Astrocyte (in vitro differentiated cells and primary cell): ENCODE data around the gene UNKL. TPM values are rescaled to one million over a fixed set of nuclear protein-coding genes. Genes with fewer than 3 reads are reported as not detected.

Source experiments
- DNase-seq: peaks from one replicate; pipeline ENCODE4 v3.0.0-alpha.2; 2010; ENCODE audit warnings: low read depth
- FAIRE-seq: peaks from 2 replicates; lab custom pipeline; 2011; peaks lifted over from hg19 to GRCh38; lab: Jason Lieb, UNC
- H2AFZ ChIP-seq: 2 replicates; pipeline ENCODE4 v1.6.0; 2012; ENCODE audit warnings: low read depth, low read length, inconsistent platforms
- H3K27ac ChIP-seq: 2 replicates; pipeline ENCODE4 v1.5.1; 2011; ENCODE audit warnings: low read depth, low read length, inconsistent platforms
- H3K27me3 ChIP-seq: 2 replicates; pipeline ENCODE4 v1.6.0; 2011; ENCODE audit warnings: low read length, inconsistent platforms; ENCODE audit not compliant: insufficient read depth
- H3K36me3 ChIP-seq: 2 replicates; pipeline ENCODE4 v1.5.1; 2011; ENCODE audit warnings: low read length, inconsistent platforms; ENCODE audit not compliant: insufficient read depth
- H3K4me1 ChIP-seq: 2 replicates; pipeline ENCODE4 v1.5.1; 2011; ENCODE audit warnings: low read length, inconsistent platforms; ENCODE audit not compliant: insufficient read depth
- H3K4me2 ChIP-seq: 2 replicates; pipeline ENCODE4 v1.6.0; 2012; ENCODE audit warnings: low read length, inconsistent platforms
- H3K4me3 ChIP-seq: 2 replicates; pipeline ENCODE4 v1.5.1; 2011; ENCODE audit warnings: low read depth, mild to moderate bottlenecking, low read length, inconsistent platforms; ENCODE audit not compliant: insufficient read depth
- H3K79me2 ChIP-seq: 2 replicates; pipeline ENCODE4 v1.6.0; 2012; ENCODE audit warnings: mild to moderate bottlenecking, low read length, inconsistent platforms; ENCODE audit not compliant: insufficient read depth
- H3K9ac ChIP-seq: 2 replicates; pipeline ENCODE4 v1.6.0; 2012; ENCODE audit warnings: mild to moderate bottlenecking, low read length, inconsistent platforms
- H3K9me3 ChIP-seq: 2 replicates; pipeline ENCODE4 v1.5.1; 2012; ENCODE audit warnings: low read depth, mild to moderate bottlenecking, low read length, inconsistent platforms; ENCODE audit not compliant: insufficient read depth
- H4K20me1 ChIP-seq: 2 replicates; pipeline ENCODE4 v1.6.0; 2012; ENCODE audit warnings: low read length, inconsistent platforms; ENCODE audit not compliant: insufficient read depth
- H3K27ac Mint-ChIP-seq: one replicate; pipeline ENCODE4 v1.8.0; 2021; ENCODE audit warnings: mild to moderate bottlenecking, mixed read lengths; ENCODE audit not compliant: unreplicated experiment
- H3K27me3 Mint-ChIP-seq: one replicate; pipeline ENCODE4 v1.8.0; 2021; ENCODE audit warnings: low read depth, mixed read lengths; ENCODE audit not compliant: unreplicated experiment
- H3K36me3 Mint-ChIP-seq: one replicate; pipeline ENCODE4 v1.8.0; 2021; ENCODE audit warnings: low read depth, mixed read lengths; ENCODE audit not compliant: unreplicated experiment
- H3K4me1 Mint-ChIP-seq: one replicate; pipeline ENCODE4 v1.8.0; 2021; ENCODE audit warnings: low read depth, mixed read lengths; ENCODE audit not compliant: unreplicated experiment
- H3K4me3 Mint-ChIP-seq: one replicate; pipeline ENCODE4 v1.8.0; 2021; ENCODE audit warnings: mild to moderate bottlenecking, moderate library complexity, mixed read lengths; ENCODE audit not compliant: unreplicated experiment
- H3K9me3 Mint-ChIP-seq: one replicate; pipeline ENCODE4 v1.8.0; 2021; ENCODE audit warnings: mild to moderate bottlenecking, mixed read lengths; ENCODE audit not compliant: unreplicated experiment
- CTCF ChIP-seq: IDR thresholded peaks from 2 replicates; pipeline ENCODE4 v1.5.1; 2011; ENCODE audit warnings: low read depth, mild to moderate bottlenecking, inconsistent platforms, low read length, moderate library complexity; ENCODE audit not compliant: insufficient read depth
- EZH2 ChIP-seq: IDR thresholded peaks from 2 replicates; pipeline ENCODE4 v1.6.1; 2012; ENCODE audit warnings: mild to moderate bottlenecking, low read length, inconsistent platforms; ENCODE audit not compliant: insufficient read depth
- total RNA-seq: library from RNA; stranded (reverse); gene quantifications from 2 replicates; pipeline ENCODE4 v1.2.1, GENCODE V29; 2021

Gene UNKL
- total RNA-seq, 1 donor from 2014 or later: 10.7 TPM

DNA sequence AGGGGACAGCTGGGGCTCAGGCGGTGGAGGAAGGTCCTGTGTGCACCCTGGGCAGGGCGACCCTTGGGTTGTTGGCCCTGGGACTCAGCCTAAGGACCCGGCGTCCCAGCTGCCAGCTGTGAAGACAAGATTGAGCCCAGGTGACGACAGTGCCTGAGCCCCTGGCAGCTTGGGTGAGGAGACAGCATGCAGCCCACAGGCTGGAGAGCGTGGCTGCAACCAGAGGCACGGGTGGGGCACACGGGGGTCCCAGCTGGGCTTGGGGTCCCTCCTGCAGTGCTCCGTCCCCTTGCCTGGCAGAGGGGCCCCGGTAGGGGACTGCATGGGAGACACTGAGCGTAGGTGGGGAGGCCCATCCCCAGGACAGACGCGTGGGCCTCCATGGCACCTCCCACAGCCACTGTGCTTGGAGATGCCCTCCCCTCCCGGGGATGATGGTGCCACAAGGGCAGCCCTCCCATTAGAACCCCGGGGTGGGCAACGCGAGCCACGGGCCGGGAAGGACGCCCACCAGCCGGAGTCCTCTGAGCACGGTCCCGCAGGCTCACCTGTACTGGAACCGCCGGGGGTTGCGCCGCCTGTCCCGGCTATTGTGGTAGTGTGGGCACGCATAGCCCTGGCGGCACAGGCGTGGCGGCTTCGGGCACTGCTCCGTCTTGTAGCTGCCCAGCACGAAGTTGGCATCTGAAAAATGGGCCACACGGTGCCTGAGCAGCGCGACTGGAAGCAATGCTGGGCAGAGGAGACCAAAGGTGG, 15.5 kb downstream of the UNKL start:
- no peak overlapping the region for H3K4me3 Mint-ChIP-seq
- no peaks in the 10 kb centered on the region for H3K27me3 Mint-ChIP-seq
- DNase-seq (no peak), FAIRE-seq (no peak)
- Histone ChIP-seq H3K36me3 (no peaks in the 10 kb centered on the region), H4K20me1 (peaks cover 8% of the 10 kb centered on the region), H3K9me3 (no peaks in the 10 kb centered on the region), H3K4me2 (no peak overlapping the region), H3K79me2 (no peaks in the 10 kb centered on the region), H3K9ac (no peak overlapping the region), H3K4me3 (no peak overlapping the region), H3K4me1 (no peaks in the 10 kb centered on the region), H3K27ac (no peak overlapping the region), H2AFZ (no peak overlapping the region), H3K27me3 (no peaks in the 10 kb centered on the region)
- H3K9me3 Mint-ChIP-seq: no peaks in the 10 kb centered on the region
- peaks cover 21% of the 10 kb centered on the region for H3K36me3 Mint-ChIP-seq
- TF ChIP-seq CTCF: no peak
- no peak for TF ChIP-seq EZH2
- H3K27ac Mint-ChIP-seq: no peak overlapping the region
- no peaks in the 10 kb centered on the region for H3K4me1 Mint-ChIP-seq

DNA sequence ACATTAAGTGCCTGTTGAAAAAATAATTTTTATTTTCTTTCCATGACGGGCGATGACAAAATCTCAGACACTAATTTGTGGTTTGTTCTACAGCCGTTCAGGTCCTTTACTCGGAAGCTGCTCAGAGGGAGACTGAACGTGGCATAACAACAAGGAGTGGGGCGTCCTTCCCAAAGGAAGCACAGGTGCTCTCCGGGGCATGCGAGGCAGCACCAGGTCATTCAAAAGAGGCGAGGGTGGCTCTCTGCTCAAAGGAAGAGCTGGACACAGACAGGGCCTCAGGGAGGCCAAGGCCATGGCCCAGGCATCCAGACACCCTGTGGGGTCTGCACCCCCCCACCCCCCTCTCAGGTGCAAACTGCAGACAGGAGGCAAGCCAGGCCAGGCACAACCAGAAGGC, 16.2 kb downstream of the UNKL start:
- H3K27me3 Mint-ChIP-seq: no peaks in the 10 kb centered on the region
- Histone ChIP-seq H2AFZ (no peak overlapping the region), H4K20me1 (peaks cover 4% of the 10 kb centered on the region), H3K9me3 (no peaks in the 10 kb centered on the region), H3K4me1 (no peaks in the 10 kb centered on the region), H3K27me3 (no peaks in the 10 kb centered on the region), H3K27ac (no peak overlapping the region), H3K4me3 (no peak overlapping the region), H3K9ac (no peak overlapping the region), H3K79me2 (no peaks in the 10 kb centered on the region), H3K4me2 (no peak overlapping the region), H3K36me3 (no peaks in the 10 kb centered on the region)
- H3K36me3 Mint-ChIP-seq: peaks cover 20% of the 10 kb centered on the region
- H3K4me1 Mint-ChIP-seq: no peaks in the 10 kb centered on the region
- TF ChIP-seq EZH2 (no peak), CTCF (no peak)
- no peak overlapping the region for H3K27ac Mint-ChIP-seq
- DNase-seq (no peak), FAIRE-seq (no peak)
- H3K4me3 Mint-ChIP-seq: no peak overlapping the region
- H3K9me3 Mint-ChIP-seq: no peaks in the 10 kb centered on the region

DNA sequence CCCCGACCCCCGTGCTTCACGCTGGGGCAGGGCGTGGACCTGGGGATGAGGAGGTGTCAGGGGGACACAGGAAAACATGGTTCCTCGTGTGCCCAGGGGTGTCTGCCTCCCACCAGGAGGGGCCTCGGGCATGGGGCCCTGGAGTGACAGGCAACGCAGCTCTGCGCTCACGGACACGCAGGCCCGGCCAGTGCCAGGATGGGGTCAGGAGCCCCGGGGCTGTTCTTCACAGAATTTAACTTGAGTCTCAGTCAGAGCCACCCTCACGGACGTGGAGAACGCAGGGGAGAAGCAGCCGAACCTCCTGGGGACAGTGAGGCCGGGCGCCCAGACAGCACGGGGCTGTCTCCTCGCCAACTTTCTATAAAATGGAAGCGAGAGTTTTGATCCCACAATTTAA, 16.7 kb downstream of the UNKL start:
- TF ChIP-seq CTCF: no peak
- TF ChIP-seq EZH2: no peak
- DNase-seq (no peak), FAIRE-seq (no peak)
- H3K27me3 ChIP-seq: no peaks in the 10 kb centered on the region
- no peaks in the 10 kb centered on the region for H3K4me1 Mint-ChIP-seq
- H3K79me2 ChIP-seq: no peaks in the 10 kb centered on the region
- no peak overlapping the region for H2AFZ ChIP-seq
- H3K4me3 Mint-ChIP-seq: no peak overlapping the region
- H3K27ac Mint-ChIP-seq: no peak overlapping the region
- no peaks in the 10 kb centered on the region for H3K4me1 ChIP-seq
- no peak overlapping the region for H3K4me2 ChIP-seq
- peaks cover 18% of the 10 kb centered on the region for H3K36me3 Mint-ChIP-seq
- no peak overlapping the region for H3K9ac ChIP-seq
- no peaks in the 10 kb centered on the region for H3K36me3 ChIP-seq
- H3K27ac ChIP-seq: no peak overlapping the region
- no peak overlapping the region for H3K4me3 ChIP-seq
- no peaks in the 10 kb centered on the region for H4K20me1 ChIP-seq
- H3K9me3 ChIP-seq: no peaks in the 10 kb centered on the region
- H3K27me3 Mint-ChIP-seq: no peaks in the 10 kb centered on the region
- H3K9me3 Mint-ChIP-seq: no peaks in the 10 kb centered on the region
